Esophagus (tissue), 2 donors: ENCODE results near the gene ENPP7. TPM values are rescaled to one million over a fixed set of nuclear protein-coding genes. Genes with fewer than 3 reads are reported as not detected.

Source experiments
- H3K27ac ChIP-seq, 2 donors: one replicate each; pipeline ENCODE4 v1.5.1; 2013; ENCODE audit warnings: low read depth in 2 of 2, mild to moderate bottlenecking in 2 of 2, inconsistent platforms in 1 of 2, low read length in 1 of 2, moderate library complexity in 1 of 2
- H3K27me3 ChIP-seq, 2 donors: one replicate each; pipeline ENCODE4 v1.6.1; 2013; ENCODE audit warnings: low read length in 2 of 2, control low read depth in 1 of 2, mild to moderate bottlenecking in 1 of 2; ENCODE audit not compliant: insufficient read depth in 2 of 2, control insufficient read depth in 1 of 2
- H3K36me3 ChIP-seq, 2 donors: one replicate each; pipeline ENCODE4 v1.6.1; 2013; ENCODE audit warnings: low read length in 1 of 2; ENCODE audit not compliant: control insufficient read depth in 2 of 2, insufficient read depth in 2 of 2
- H3K4me1 ChIP-seq, 2 donors: one replicate each; pipeline ENCODE4 v1.6.1; 2013; ENCODE audit warnings: low read length in 1 of 2; ENCODE audit not compliant: control insufficient read depth in 2 of 2, insufficient read depth in 2 of 2
- H3K4me3 ChIP-seq, 2 donors: one replicate each; pipeline ENCODE4 v1.5.1; 2013; ENCODE audit warnings: low read length in 2 of 2, mild to moderate bottlenecking in 2 of 2, low read depth in 1 of 2, moderate library complexity in 1 of 2
- H3K9me3 ChIP-seq, 2 donors: one replicate each; pipeline ENCODE4 v1.6.1; 2013; ENCODE audit warnings: mild to moderate bottlenecking in 2 of 2, low read depth in 1 of 2, low read length in 1 of 2, moderate library complexity in 1 of 2; ENCODE audit not compliant: control insufficient read depth in 2 of 2, insufficient read depth in 1 of 2
- WGBS, 2 donors: extraction: QIAGEN DNeasy Blood & Tissue Kit; methylation state at CpG; one replicate each; pipeline ENCODE4 v1.1.7; 2013; 5-methylcytosine and 5-hydroxymethylcytosine counted together
- polyA plus RNA-seq, 2 donors: library from polyadenylated mRNA; stranded (reverse); fragments of 200-250 nt; gene quantifications; one replicate each; pipeline ENCODE4 v1.2.3, GENCODE V29; 2013
- donor health status: healthy with polysubstance abuse.
- donor health status: Bipolar disorder and iron deficiency.

Gene ENPP7
- polyA plus RNA-seq, 2 donors: not detected

- no peaks in the 10 kb centered on the region for H3K9me3 ChIP-seq
- peaks cover 4 to 7% of the 10 kb centered on the region in 2 donors for H3K4me1 ChIP-seq
- H3K27me3 ChIP-seq: no peaks in the 10 kb centered on the region
- 27 to 52% methylated on average over 8 of the region's 8 CpGs for WGBS, 2 donors
- no peak overlapping the region for H3K4me3 ChIP-seq
- H3K36me3 ChIP-seq: no peaks in the 10 kb centered on the region
- no peak overlapping the region for H3K27ac ChIP-seq
Observed at GRCh38 chr17:79740413-79740812, 9.7 kb downstream of the ENPP7 start.

DNA sequence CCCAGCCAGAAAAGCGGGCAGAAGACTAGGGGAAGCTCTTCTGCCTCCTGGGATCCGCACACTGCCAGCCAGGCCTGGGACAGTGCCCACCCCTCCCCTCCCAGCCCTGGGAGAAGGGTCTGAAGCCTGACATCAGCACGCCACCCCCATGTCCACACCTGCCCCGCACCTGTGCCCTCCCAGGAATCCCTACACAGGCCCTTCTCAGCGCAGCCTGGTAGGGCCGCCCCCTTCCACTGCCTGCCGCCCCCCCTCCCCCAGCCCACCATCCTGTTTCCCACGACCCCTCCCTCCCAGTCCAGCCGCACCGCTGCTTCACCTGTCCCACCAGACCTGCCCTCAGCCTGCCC lies 10.6 kb downstream of the ENPP7 start:
- Histone ChIP-seq H3K4me3 (no peak overlapping the region), H3K27me3 (no peaks in the 10 kb centered on the region), H3K4me1 (peaks cover 4 to 7% of the 10 kb centered on the region in 2 donors), H3K9me3 (no peaks in the 10 kb centered on the region), H3K36me3 (no peaks in the 10 kb centered on the region), H3K27ac (no peak overlapping the region)
- 31 to 33% methylated on average over 9 to 10 of the region's 10 CpGs for WGBS, 2 donors

GRCh38 chr17:79741751-79742588 lies 11.2 kb downstream of the ENPP7 start:
- H3K27me3 ChIP-seq: no peaks in the 10 kb centered on the region
- H3K27ac ChIP-seq: no peak overlapping the region
- H3K4me1 ChIP-seq: peaks cover 4 to 9% of the 10 kb centered on the region in 2 donors
- WGBS, 2 donors: 8 to 10% methylated on average over 53 of the region's 53 CpGs
- no peaks in the 10 kb centered on the region for H3K36me3 ChIP-seq
- no peaks in the 10 kb centered on the region for H3K9me3 ChIP-seq
- H3K4me3 ChIP-seq: no peak overlapping the region

DNA sequence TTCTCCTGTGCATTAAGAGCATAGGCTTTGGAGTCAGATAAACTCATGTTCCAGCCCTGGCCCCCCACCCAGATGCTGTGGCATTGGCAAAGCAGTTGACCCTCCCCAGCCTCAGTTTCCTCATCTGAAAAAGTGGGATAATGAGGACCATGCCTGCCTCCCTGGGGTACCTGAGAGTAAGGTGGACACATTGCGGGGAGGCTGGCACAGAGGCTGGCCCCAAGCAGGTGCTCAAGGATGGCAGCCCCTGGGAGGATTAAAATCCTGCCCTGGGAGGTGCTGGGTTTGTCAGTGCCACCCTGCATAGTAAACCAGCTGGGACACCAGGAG lies 11.8 kb downstream of the ENPP7 start:
- H3K4me3 ChIP-seq: no peak overlapping the region
- peaks cover 0 to under 1% of the 10 kb centered on the region in 2 donors for H3K27me3 ChIP-seq
- WGBS, 2 donors: 74% methylated on average over 1 of the region's 1 CpG
- H3K36me3 ChIP-seq: no peaks in the 10 kb centered on the region
- no peak overlapping the region for H3K27ac ChIP-seq
- H3K4me1 ChIP-seq: peaks cover 4 to 9% of the 10 kb centered on the region in 2 donors
- peaks cover 0 to under 1% of the 10 kb centered on the region in 2 donors for H3K9me3 ChIP-seq

- 73 to 82% methylated on average over 7 of the region's 7 CpGs for WGBS, 2 donors
- no peak overlapping the region for H3K4me3 ChIP-seq
- H3K9me3 ChIP-seq: peaks cover 0 to 2% of the 10 kb centered on the region in 2 donors
- peaks cover 0 to 6% of the 10 kb centered on the region in 2 donors for H3K27me3 ChIP-seq
- peaks cover 4 to 14% of the 10 kb centered on the region in 2 donors for H3K4me1 ChIP-seq
- H3K27ac ChIP-seq: no peak overlapping the region
- H3K36me3 ChIP-seq: no peaks in the 10 kb centered on the region
Observed at GRCh38 chr17:79742951-79743476, 12.3 kb downstream of the ENPP7 start.

DNA sequence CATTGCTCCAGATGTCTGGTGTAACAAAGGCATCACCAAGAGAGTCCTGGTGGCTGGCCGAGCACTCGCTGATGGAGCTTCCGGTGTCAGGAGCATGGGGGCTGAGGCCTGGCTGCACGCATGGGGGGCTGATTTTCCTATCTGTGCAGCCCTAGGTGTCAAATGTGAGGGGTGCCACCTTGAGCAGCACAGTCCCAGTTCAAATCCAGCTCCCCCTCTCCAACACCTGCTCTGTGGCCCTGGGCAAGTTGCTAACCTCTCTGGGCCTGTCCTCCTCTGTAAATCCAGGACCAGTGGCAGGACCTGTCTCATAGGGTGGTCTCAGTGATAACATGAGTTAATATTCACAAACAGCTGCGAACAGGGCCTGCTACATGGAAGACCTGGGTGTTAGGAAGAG lies 12.9 kb downstream of the ENPP7 start:
- Histone ChIP-seq H3K27ac (no peak overlapping the region), H3K4me3 (no peak overlapping the region), H3K27me3 (peaks cover 4 to 12% of the 10 kb centered on the region in 2 donors), H3K9me3 (peaks cover 0 to 2% of the 10 kb centered on the region in 2 donors), H3K4me1 (peaks cover 7 to 14% of the 10 kb centered on the region in 2 donors), H3K36me3 (no peaks in the 10 kb centered on the region)
- WGBS, 2 donors: 91 to 93% methylated on average over 5 of the region's 5 CpGs

DNA sequence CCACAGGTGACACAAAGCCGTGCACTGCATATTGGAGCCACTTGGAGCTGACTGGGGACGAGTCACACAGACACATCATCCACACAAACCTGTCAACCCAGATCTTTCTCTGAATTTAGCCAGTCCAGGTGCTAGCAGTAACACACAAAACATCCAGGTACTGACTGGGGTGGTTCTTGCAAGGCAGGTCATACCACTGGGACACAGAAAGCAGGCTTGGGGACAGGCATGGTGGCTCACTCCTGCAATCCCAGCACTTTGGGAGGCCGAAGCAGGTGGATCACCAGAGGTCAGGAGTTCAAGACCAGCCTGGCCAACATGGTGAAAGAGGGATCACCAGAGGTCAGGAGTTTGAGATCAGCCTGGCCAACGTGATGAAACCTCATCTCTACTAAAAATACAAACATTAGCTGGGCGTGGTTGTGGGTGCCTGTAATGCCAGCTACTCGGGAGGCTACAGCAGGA lies 14.9 kb downstream of the ENPP7 start:
- WGBS, 2 donors: 32 to 41% methylated on average over 6 of the region's 6 CpGs
- peaks cover 7 to 14% of the 10 kb centered on the region in 2 donors for H3K4me1 ChIP-seq

DNA sequence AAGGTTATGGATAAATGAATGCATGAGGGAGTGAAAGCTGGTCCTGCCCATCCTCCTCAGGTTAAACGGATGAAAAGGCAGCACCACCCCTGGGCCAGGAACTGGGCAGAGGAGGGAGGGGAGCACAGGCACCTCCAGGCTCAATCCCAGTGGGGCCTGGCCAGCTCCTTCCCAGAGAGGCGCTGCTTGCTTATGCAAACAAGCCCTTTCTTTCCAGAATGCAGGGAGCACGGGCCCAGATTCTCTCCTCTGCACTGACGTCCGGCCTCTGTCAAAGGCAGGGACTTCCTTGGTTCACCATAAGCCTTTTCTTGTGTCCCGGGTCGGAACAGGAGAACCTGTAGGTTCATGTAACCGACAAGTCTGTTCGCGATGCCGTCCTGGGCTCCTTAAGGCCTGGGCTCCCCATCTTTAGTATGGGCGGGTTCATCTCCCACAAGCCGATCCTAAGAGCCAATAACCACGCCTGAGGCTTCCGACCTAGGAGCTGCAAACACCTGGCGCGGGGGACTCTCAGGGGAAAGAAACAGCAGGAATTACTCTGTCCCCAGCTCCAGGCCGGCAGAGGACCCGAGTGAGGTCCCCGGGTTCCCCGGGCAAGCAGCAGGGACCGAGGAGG lies 16.3 kb downstream of the ENPP7 start:
- Histone ChIP-seq H3K9me3 (peaks cover 0 to 2% of the 10 kb centered on the region in 2 donors), H3K4me1 (peaks cover 3 to 14% of the 10 kb centered on the region in 2 donors), H3K27me3 (peaks cover 5 to 16% of the 10 kb centered on the region in 2 donors), H3K36me3 (no peaks in the 10 kb centered on the region), H3K4me3 (no peak overlapping the region), H3K27ac (no peak overlapping the region)
- WGBS, 2 donors: 15 to 23% methylated on average over 22 of the region's 22 CpGs

More for the DNA sequence above, 14.9 kb downstream of the ENPP7 start:
- Histone ChIP-seq H3K27ac (peak overlapping the region in 1 of 2 donors; percentile 26), H3K9me3 (peaks cover 0 to 2% of the 10 kb centered on the region in 2 donors), H3K27me3 (peaks cover 5 to 16% of the 10 kb centered on the region in 2 donors), H3K36me3 (no peaks in the 10 kb centered on the region), H3K4me3 (no peak overlapping the region)

DNA sequence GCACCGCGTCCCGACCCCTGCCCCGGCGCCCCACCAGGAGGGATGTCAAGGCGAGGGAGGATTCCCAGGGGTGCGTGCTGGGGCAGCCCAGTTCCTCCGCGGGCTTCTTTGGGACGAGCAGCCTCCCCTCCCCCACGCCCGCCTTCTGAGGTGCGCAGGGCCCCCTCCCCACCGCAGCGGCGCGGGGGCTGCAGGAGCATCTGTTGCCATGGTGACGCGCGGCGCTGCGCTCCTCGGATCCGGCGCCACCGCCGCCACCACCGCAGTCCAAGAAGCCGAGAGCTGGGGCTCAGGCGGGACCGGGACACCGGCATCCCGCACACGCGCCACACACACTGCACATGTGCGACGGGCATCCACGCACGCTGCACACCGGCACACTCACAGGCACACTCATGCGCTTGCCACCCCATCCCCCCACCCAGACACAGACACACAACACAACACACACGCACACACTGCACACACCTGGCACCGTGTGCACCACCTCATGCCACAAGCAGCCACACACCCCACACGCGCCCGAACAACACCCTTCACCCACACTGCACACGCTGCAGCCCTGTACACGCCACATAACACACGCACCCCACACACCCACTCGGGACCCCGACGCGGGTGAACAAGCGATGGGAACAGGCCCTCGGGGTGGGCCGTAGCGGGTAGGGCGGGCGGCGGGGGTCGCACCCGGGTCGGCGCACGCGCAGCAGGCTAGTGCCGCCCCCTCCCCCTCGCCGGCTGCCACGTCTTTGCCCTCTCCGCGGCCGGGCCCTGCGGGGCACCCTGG lies 17.0 kb downstream of the ENPP7 start:
- Histone ChIP-seq H3K27ac (no peak overlapping the region), H3K4me1 (peaks cover 3 to 10% of the 10 kb centered on the region in 2 donors), H3K36me3 (no peaks in the 10 kb centered on the region), H3K4me3 (no peak overlapping the region), H3K27me3 (peaks cover 5 to 16% of the 10 kb centered on the region in 2 donors), H3K9me3 (peaks cover 0 to 2% of the 10 kb centered on the region in 2 donors)
- WGBS, 2 donors: 2 to 4% methylated on average over 59 to 74 of the region's 74 CpGs
